ENCODE results near the gene ZNF699.
"Not testable (repeated sequence)": the region's sequence is repeated elsewhere in the genome, so short reads cannot be mapped to it uniquely, and the experiment has no call there.

ZNF699 gene

GRCh38 chr19:9323919-9324583 lies 14.4 kb upstream of the ZNF699 start, which contains the start of gene ZNF559:
Gene ZNF559 (plus strand): TSS chr19:9324179. CDS start chr19:9338550, 14,371 bp downstream.
- peak within 1 kb of the TSS; percentile 85 to 88 for H3K4me3 ChIP-seq (ENCODE audit: low read depth in 1 of 2, low read length in 2 of 2)
- peak within 1 kb of the TSS; percentile 79 for H3K27ac ChIP-seq (ENCODE audit: low read depth, low read length)
- no peaks in the 10 kb centered on the region for H3K27me3 ChIP-seq (ENCODE audit: control insufficient read depth in 1 of 2, insufficient read depth in 2 of 2, low read length in 2 of 2)
- peaks cover 0 to 10% of the 10 kb centered on the region in 2 donors for H3K36me3 ChIP-seq (ENCODE audit: control insufficient read depth in 1 of 2, insufficient read depth in 2 of 2, low read length in 2 of 2)
- H3K9me3 ChIP-seq (ENCODE audit: control insufficient read depth in 1 of 2, low read length in 2 of 2) = peaks cover 25 to 33% of the 10 kb centered on the region in 2 donors
- H3K9ac ChIP-seq (ENCODE audit: low read depth in 1 of 2, low read length in 2 of 2) = peak within 1 kb of the TSS; percentile 55 to 58
- peaks cover 0 to 12% of the 10 kb centered on the region in 2 donors for H3K4me1 ChIP-seq (ENCODE audit: control insufficient read depth in 1 of 2, insufficient read depth in 2 of 2, low read length in 2 of 2)

GRCh38 chr19:9323557-9323918 lies 13.9 kb upstream of the ZNF699 start:
- Histone ChIP-seq H3K9ac (ENCODE audit: low read depth in 1 of 2, low read length in 2 of 2) (peak overlapping the region; percentile 55 to 58), H3K36me3 (ENCODE audit: control insufficient read depth in 1 of 2, insufficient read depth in 2 of 2, low read length in 2 of 2) (peaks cover 0 to 7% of the 10 kb centered on the region in 2 donors), H3K4me3 (ENCODE audit: low read depth in 1 of 2, low read length in 2 of 2) (peak overlapping the region; percentile 85 to 88), H3K27me3 (ENCODE audit: control insufficient read depth in 1 of 2, insufficient read depth in 2 of 2, low read length in 2 of 2) (no peaks in the 10 kb centered on the region), H3K27ac (ENCODE audit: low read depth, low read length) (peak overlapping the region; percentile 70), H3K4me1 (ENCODE audit: control insufficient read depth in 1 of 2, insufficient read depth in 2 of 2, low read length in 2 of 2) (peaks cover 0 to 12% of the 10 kb centered on the region in 2 donors), H3K9me3 (ENCODE audit: control insufficient read depth in 1 of 2, low read length in 2 of 2) (peaks cover 20 to 31% of the 10 kb centered on the region in 2 donors)

DNA sequence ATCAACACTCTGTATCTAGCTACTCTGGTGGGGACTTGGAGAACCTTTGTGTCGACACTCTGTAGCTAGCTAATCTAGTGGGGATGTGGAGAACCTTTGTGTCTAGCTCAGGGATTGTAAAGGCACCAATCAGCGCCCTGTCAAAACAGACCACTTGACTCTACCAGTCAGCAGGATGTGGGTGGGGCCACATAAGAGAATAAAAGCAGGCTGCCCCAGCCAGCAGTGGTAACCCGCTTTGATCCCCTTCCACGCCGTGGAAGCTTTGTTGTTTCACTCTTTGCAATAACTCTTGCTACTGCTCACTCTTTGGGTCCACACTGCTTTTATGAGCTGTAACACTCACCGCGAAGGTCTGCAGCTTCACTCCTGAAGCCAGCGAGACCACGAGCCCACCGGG lies 12.6 kb upstream of the ZNF699 start:
- H3K27ac ChIP-seq (ENCODE audit: low read depth, low read length) = not testable (repeated sequence)

DNA sequence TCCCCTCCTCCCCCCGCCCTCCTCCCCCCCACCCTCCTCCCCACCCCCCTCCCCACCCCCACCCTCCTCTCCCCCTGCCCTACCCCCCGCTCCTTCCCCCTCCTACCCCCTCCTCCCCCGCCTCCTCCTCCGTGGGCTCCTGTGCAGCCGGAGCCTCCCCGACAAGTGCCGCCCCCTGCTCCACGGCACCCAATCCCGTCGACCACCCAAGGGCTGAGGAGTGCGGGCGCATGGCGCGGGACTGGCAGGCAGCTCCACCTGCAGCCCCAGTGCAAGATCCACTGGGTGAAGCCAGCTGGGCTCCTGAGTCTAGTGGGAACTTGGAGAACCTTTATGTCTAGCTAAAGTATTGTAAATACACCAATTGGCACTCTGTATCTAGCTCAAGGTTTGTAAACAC lies 12.1 kb upstream of the ZNF699 start:
- not testable (repeated sequence) for H3K9ac ChIP-seq (ENCODE audit: low read depth in 1 of 2, low read length in 2 of 2); H3K27me3 ChIP-seq (ENCODE audit: control insufficient read depth in 1 of 2, insufficient read depth in 2 of 2, low read length in 2 of 2); H3K27ac ChIP-seq (ENCODE audit: low read depth, low read length); H3K36me3 ChIP-seq (ENCODE audit: control insufficient read depth in 1 of 2, insufficient read depth in 2 of 2, low read length in 2 of 2); H3K4me3 ChIP-seq (ENCODE audit: low read depth in 1 of 2, low read length in 2 of 2)
- Histone ChIP-seq H3K4me1 (ENCODE audit: control insufficient read depth in 1 of 2, insufficient read depth in 2 of 2, low read length in 2 of 2) (peaks cover 0 to 12% of the 10 kb centered on the region in 2 donors), H3K9me3 (ENCODE audit: control insufficient read depth in 1 of 2, low read length in 2 of 2) (peaks cover 11 to 14% of the 10 kb centered on the region in 2 donors)

More for the DNA sequence above, 12.6 kb upstream of the ZNF699 start:
- not testable (repeated sequence) for H3K4me3 ChIP-seq (ENCODE audit: low read depth in 1 of 2, low read length in 2 of 2); H3K36me3 ChIP-seq (ENCODE audit: control insufficient read depth in 1 of 2, insufficient read depth in 2 of 2, low read length in 2 of 2); H3K27me3 ChIP-seq (ENCODE audit: control insufficient read depth in 1 of 2, insufficient read depth in 2 of 2, low read length in 2 of 2); H3K9ac ChIP-seq (ENCODE audit: low read depth in 1 of 2, low read length in 2 of 2)
- Histone ChIP-seq H3K4me1 (ENCODE audit: control insufficient read depth in 1 of 2, insufficient read depth in 2 of 2, low read length in 2 of 2) (peaks cover 0 to 12% of the 10 kb centered on the region in 2 donors), H3K9me3 (ENCODE audit: control insufficient read depth in 1 of 2, low read length in 2 of 2) (peaks cover 11 to 18% of the 10 kb centered on the region in 2 donors)

DNA sequence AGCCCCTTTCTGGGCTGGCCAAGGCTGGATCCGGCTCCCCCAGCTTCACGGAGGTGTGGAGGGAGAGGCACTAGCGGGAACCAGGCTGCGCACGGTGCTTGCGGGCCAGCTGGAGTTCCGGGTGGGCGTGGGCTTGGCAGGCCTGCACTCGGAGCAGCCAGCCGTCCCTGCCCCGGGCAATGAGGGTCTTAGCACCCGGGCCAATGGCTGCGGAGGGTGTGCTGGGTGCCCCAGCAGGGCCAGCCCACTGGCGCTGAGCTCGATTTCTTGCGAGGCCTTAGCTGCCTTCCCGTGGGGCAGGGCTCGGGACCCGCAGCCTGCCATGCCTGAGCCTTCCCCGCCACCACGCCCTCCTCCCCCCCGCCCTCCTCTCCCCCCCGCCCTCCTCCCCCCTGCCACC lies 11.7 kb upstream of the ZNF699 start:
- Histone ChIP-seq H3K27ac (ENCODE audit: low read depth, low read length) (no peak overlapping the region), H3K4me3 (ENCODE audit: low read depth in 1 of 2, low read length in 2 of 2) (no peak overlapping the region), H3K27me3 (ENCODE audit: control insufficient read depth in 1 of 2, insufficient read depth in 2 of 2, low read length in 2 of 2) (no peaks in the 10 kb centered on the region), H3K4me1 (ENCODE audit: control insufficient read depth in 1 of 2, insufficient read depth in 2 of 2, low read length in 2 of 2) (peaks cover 0 to 12% of the 10 kb centered on the region in 2 donors), H3K36me3 (ENCODE audit: control insufficient read depth in 1 of 2, insufficient read depth in 2 of 2, low read length in 2 of 2) (peaks cover 0 to 4% of the 10 kb centered on the region in 2 donors), H3K9me3 (ENCODE audit: control insufficient read depth in 1 of 2, low read length in 2 of 2) (peaks cover 11 to 13% of the 10 kb centered on the region in 2 donors), H3K9ac (ENCODE audit: low read depth in 1 of 2, low read length in 2 of 2) (no peak overlapping the region)

- Histone ChIP-seq H3K27ac (ENCODE audit: low read depth, low read length) (no peak overlapping the region), H3K9me3 (ENCODE audit: control insufficient read depth in 1 of 2, low read length in 2 of 2) (peaks cover 0 to 3% of the 10 kb centered on the region in 2 donors), H3K27me3 (ENCODE audit: control insufficient read depth in 1 of 2, insufficient read depth in 2 of 2, low read length in 2 of 2) (no peaks in the 10 kb centered on the region), H3K4me3 (ENCODE audit: low read depth in 1 of 2, low read length in 2 of 2) (no peak overlapping the region), H3K9ac (ENCODE audit: low read depth in 1 of 2, low read length in 2 of 2) (no peak overlapping the region), H3K4me1 (ENCODE audit: control insufficient read depth in 1 of 2, insufficient read depth in 2 of 2, low read length in 2 of 2) (no peaks in the 10 kb centered on the region), H3K36me3 (ENCODE audit: control insufficient read depth in 1 of 2, insufficient read depth in 2 of 2, low read length in 2 of 2) (no peaks in the 10 kb centered on the region)
Observed at GRCh38 chr19:9313756-9314155, 4.1 kb upstream of the ZNF699 start.

DNA sequence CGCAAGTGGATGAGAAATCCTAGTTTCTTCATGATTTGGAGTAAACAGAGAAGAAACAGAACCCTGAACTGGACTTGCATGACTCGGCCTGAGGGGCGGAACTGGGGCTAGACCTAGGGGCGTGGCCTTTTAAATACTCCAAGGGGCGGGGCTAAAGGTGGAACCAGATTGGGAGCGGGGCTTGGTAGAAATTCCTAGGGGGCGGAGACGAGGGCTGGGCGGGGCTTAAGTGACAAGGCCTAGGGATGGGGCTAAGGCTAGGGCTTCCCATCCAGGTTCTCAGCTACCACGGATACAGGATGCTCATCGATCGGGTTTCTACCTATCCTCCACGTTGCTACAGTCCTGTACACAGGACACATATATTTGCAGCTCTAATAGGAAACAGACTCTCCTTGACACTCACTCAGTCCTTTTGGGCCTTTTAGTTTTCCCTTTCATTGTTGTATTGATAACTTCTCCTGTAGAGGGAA lies 372 bp upstream of the ZNF699 start:
- Histone ChIP-seq H3K4me3 (ENCODE audit: low read depth in 1 of 2, low read length in 2 of 2) (peak overlapping the region; percentile 95 to 99), H3K36me3 (ENCODE audit: control insufficient read depth in 1 of 2, insufficient read depth in 2 of 2, low read length in 2 of 2) (no peaks in the 10 kb centered on the region), H3K4me1 (ENCODE audit: control insufficient read depth in 1 of 2, insufficient read depth in 2 of 2, low read length in 2 of 2) (no peaks in the 10 kb centered on the region), H3K27me3 (ENCODE audit: control insufficient read depth in 1 of 2, insufficient read depth in 2 of 2, low read length in 2 of 2) (no peaks in the 10 kb centered on the region), H3K9me3 (ENCODE audit: control insufficient read depth in 1 of 2, low read length in 2 of 2) (peaks cover 0 to 7% of the 10 kb centered on the region in 2 donors), H3K9ac (ENCODE audit: low read depth in 1 of 2, low read length in 2 of 2) (peak overlapping the region; percentile 60 to 89), H3K27ac (ENCODE audit: low read depth, low read length) (peak overlapping the region; percentile 89)

- H3K4me1 ChIP-seq (ENCODE audit: control insufficient read depth in 1 of 2, insufficient read depth in 2 of 2, low read length in 2 of 2) = no peaks in the 10 kb centered on the region
- peaks cover 5 to 13% of the 10 kb centered on the region in 2 donors for H3K36me3 ChIP-seq (ENCODE audit: control insufficient read depth in 1 of 2, insufficient read depth in 2 of 2, low read length in 2 of 2)
- no peaks in the 10 kb centered on the region for H3K27me3 ChIP-seq (ENCODE audit: control insufficient read depth in 1 of 2, insufficient read depth in 2 of 2, low read length in 2 of 2)
- no peak overlapping the region for H3K27ac ChIP-seq (ENCODE audit: low read depth, low read length)
- H3K4me3 ChIP-seq (ENCODE audit: low read depth in 1 of 2, low read length in 2 of 2) = peak overlapping the region; percentile 95 to 99
- H3K9ac ChIP-seq (ENCODE audit: low read depth in 1 of 2, low read length in 2 of 2) = no peak overlapping the region
- peaks cover 0 to 11% of the 10 kb centered on the region in 2 donors for H3K9me3 ChIP-seq (ENCODE audit: control insufficient read depth in 1 of 2, low read length in 2 of 2)
Observed at GRCh38 chr19:9308091-9308770, 1.4 kb downstream of the ZNF699 start.

- no peak overlapping the region for H3K4me3 ChIP-seq (ENCODE audit: low read depth in 1 of 2, low read length in 2 of 2)
- H3K4me1 ChIP-seq (ENCODE audit: control insufficient read depth in 1 of 2, insufficient read depth in 2 of 2, low read length in 2 of 2) = no peaks in the 10 kb centered on the region
- H3K9ac ChIP-seq (ENCODE audit: low read depth in 1 of 2, low read length in 2 of 2) = no peak overlapping the region
- no peak overlapping the region for H3K27ac ChIP-seq (ENCODE audit: low read depth, low read length)
- H3K36me3 ChIP-seq (ENCODE audit: control insufficient read depth in 1 of 2, insufficient read depth in 2 of 2, low read length in 2 of 2) = peaks cover 16 to 31% of the 10 kb centered on the region in 2 donors
- peaks cover 9 to 16% of the 10 kb centered on the region in 2 donors for H3K9me3 ChIP-seq (ENCODE audit: control insufficient read depth in 1 of 2, low read length in 2 of 2)
- H3K27me3 ChIP-seq (ENCODE audit: control insufficient read depth in 1 of 2, insufficient read depth in 2 of 2, low read length in 2 of 2) = no peaks in the 10 kb centered on the region
Observed at GRCh38 chr19:9306443-9306842, 3.2 kb downstream of the ZNF699 start.

DNA sequence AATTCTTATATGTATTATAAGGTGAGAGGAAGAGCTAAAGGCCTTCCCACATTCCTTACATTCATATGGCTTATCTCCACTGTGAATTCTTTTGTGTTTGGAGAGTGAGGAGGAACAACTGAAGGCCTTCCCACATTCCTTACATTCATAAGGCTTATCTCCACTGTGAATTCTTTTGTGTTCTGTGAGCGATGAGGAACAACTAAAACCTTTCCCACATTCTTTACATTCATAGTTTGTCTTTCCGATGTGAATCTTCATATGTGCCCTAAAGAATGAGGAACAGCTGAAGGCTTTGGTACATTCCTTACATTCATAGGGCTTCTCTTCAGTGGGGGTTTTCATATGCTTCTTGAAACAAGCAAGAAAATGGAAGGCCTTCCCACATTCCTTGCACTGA lies 13.3 kb downstream of the ZNF699 start:
- Histone ChIP-seq H3K36me3 (ENCODE audit: control insufficient read depth in 1 of 2, insufficient read depth in 2 of 2, low read length in 2 of 2) (peaks cover 54 to 60% of the 10 kb centered on the region in 2 donors), H3K4me3 (ENCODE audit: low read depth in 1 of 2, low read length in 2 of 2) (peak overlapping the region in 1 of 2 donors; percentile 34), H3K9ac (ENCODE audit: low read depth in 1 of 2, low read length in 2 of 2) (no peak overlapping the region), H3K27ac (ENCODE audit: low read depth, low read length) (no peak overlapping the region), H3K27me3 (ENCODE audit: control insufficient read depth in 1 of 2, insufficient read depth in 2 of 2, low read length in 2 of 2) (no peaks in the 10 kb centered on the region), H3K4me1 (ENCODE audit: control insufficient read depth in 1 of 2, insufficient read depth in 2 of 2, low read length in 2 of 2) (no peaks in the 10 kb centered on the region), H3K9me3 (ENCODE audit: control insufficient read depth in 1 of 2, low read length in 2 of 2) (peaks cover 57 to 83% of the 10 kb centered on the region in 2 donors)
